ENCODE results near the gene ATP10B. TPM values are rescaled to one million over a fixed set of nuclear protein-coding genes. Genes with fewer than 3 reads are reported as not detected.

ATP10B gene
- total and polyA plus RNA-seq, 10 of the 15 experiments (the other 5 are each of a cell fraction or from before 2014, with no cell fraction given), result not detected

- Histone ChIP-seq H4K20me1 (ENCODE audit: control insufficient read depth, insufficient read depth) (no peaks in the 10 kb centered on the region), H3K27ac (ENCODE audit: control insufficient read depth, insufficient read depth) (no peak overlapping the region), H3K4me1 (ENCODE audit: control insufficient read depth, insufficient read depth, low read length) (no peaks in the 10 kb centered on the region; the same call in 1 of the 2 replicates), H3K36me3 (ENCODE audit: control insufficient read depth in 2 of 2, insufficient read depth in 2 of 2, low read length in 1 of 2) (no peaks in the 10 kb centered on the region), H3K9ac (ENCODE audit: control insufficient read depth, insufficient read depth, low read length) (no peak overlapping the region), H3K4me2 (ENCODE audit: control insufficient read depth, insufficient read depth) (no peak overlapping the region), H3K4me3 (no peak overlapping the region), H3K79me2 (ENCODE audit: control insufficient read depth, insufficient read depth, low read length) (no peaks in the 10 kb centered on the region), H2AFZ (ENCODE audit: control insufficient read depth, low read depth, low read length) (no peak overlapping the region), H3K9me3 (replicated peaks; ENCODE audit: control insufficient read depth, insufficient read depth, low read length) (no peaks in the 10 kb centered on the region; the same call in 2 of the 3 replicates), H3K27me3 (replicated peaks in 1 of 2; ENCODE audit: control insufficient read depth in 2 of 2, insufficient read depth in 2 of 2, low read length in 1 of 2) (no peaks in the 10 kb centered on the region)
- ChIA-PET SMC1A (ENCODE audit: uncharacterized antibody, unreplicated experiment) (interaction anchor here (1.0 to 1.8 kb wide), 3 partner anchors 9 to 49 kb away, joined by 3 to 7 read pairs (median 4); no protein-coding TSS in a partner anchor), CTCF (interaction anchor here (0.8 to 1.9 kb wide), 3 partner anchors 8 to 17 kb away, joined by 3 to 4 read pairs (median 4); no protein-coding TSS in a partner anchor), POLR2A (no interaction called here), RAD21 (ENCODE audit: unreplicated experiment) (no interaction called here)
- WGBS (ENCODE audit: insufficient coverage, insufficient replicate concordance, low lambda C conversion rate, missing lambda C conversion rate), result 28% methylated on average over 2 of the region's 2 CpGs
- ATAC-seq (no peak), FAIRE-seq (no peak), DNase-seq (ENCODE audit: low read depth, low spot score) (no peak)
- intact Hi-C loops (cut with micrococcal nuclease; ENCODE audit: unreplicated experiment), result no loop called here
- in situ Hi-C loops (cut with MboI), result no loop called here
- no peak for TF ChIP-seq RELB (IDR thresholded peaks at IDR 0.05; ENCODE audit: low read depth)
- TF ChIP-seq SUZ12 (IDR thresholded peaks at IDR 0.05; ENCODE audit: unreplicated experiment), result no peak
- TF ChIP-seq NFIC (IDR thresholded peaks at IDR 0.05; ENCODE audit: low read depth, low read length), result no peak
- TF ChIP-seq SMAD1 (IDR thresholded peaks at IDR 0.05; ENCODE audit: low read depth, partially characterized antibody), result no peak
- TF ChIP-seq ATF7 (IDR thresholded peaks at IDR 0.05; ENCODE audit: low read depth), result no peak
- TF ChIP-seq IRF3 (IDR thresholded peaks at IDR 0.05), result no peak
- TF ChIP-seq IRF5 (IDR thresholded peaks at IDR 0.05; ENCODE audit: borderline replicate concordance), result no peak
- no peak for TF ChIP-seq RUNX3 (IDR thresholded peaks at IDR 0.05; ENCODE audit: low read length)
- TF ChIP-seq EP300 (IDR thresholded peaks at IDR 0.05; ENCODE audit: borderline replicate concordance in 1 of 2, control insufficient read depth in 1 of 2, low read depth in 2 of 2, low read length in 2 of 2), result no peak
- TF ChIP-seq CREM (IDR thresholded peaks at IDR 0.05; ENCODE audit: low read depth), result no peak
- TF ChIP-seq ZNF687 (IDR thresholded peaks at IDR 0.05), result no peak
- no TSS peak for BruUV-seq (replicated peaks)
Observed at GRCh38 chr5:160851451-160851850, 560 bp downstream of the ATP10B start.

All from GM12878 (cell line).